22Rv1 (cell line): ENCODE results near the gene TULP1.

ENCODE experiments used
- ZFX ChIP-seq: fragments of 450-650 bp; IDR thresholded peaks from 2 replicates; pipeline ENCODE4 v1.6.1; 2017; ENCODE audit warnings: antibody characterized with exemption, borderline replicate concordance
- TF ChIP-seq, protein P1 (sequence below): fragments of 450-650 bp; IDR thresholded peaks from 2 replicates; pipeline ENCODE4 v1.5.1; 2017; ENCODE audit warnings: mild to moderate bottlenecking

DNA sequence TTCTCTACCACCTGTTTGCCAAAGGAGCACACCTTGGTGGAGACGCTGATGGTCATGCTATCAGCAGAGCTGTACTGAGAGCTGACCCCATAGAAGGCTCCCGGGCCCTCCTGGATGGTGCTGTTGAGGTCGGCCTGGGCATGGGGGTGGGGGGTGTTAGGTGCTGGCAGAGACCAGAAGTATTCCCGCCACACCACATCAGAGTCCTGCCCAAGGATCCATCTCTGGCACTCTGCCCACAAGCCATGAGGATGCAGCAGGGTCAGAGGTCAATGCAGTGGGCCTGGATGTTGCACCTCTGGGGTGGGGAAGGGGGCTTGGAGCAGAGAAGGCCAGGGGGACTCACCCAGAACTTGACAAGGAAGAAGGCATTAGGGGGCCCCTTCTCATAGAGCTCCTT lies 37.1 kb downstream of the TULP1 start:
- TF ChIP-seq, protein P1, sequence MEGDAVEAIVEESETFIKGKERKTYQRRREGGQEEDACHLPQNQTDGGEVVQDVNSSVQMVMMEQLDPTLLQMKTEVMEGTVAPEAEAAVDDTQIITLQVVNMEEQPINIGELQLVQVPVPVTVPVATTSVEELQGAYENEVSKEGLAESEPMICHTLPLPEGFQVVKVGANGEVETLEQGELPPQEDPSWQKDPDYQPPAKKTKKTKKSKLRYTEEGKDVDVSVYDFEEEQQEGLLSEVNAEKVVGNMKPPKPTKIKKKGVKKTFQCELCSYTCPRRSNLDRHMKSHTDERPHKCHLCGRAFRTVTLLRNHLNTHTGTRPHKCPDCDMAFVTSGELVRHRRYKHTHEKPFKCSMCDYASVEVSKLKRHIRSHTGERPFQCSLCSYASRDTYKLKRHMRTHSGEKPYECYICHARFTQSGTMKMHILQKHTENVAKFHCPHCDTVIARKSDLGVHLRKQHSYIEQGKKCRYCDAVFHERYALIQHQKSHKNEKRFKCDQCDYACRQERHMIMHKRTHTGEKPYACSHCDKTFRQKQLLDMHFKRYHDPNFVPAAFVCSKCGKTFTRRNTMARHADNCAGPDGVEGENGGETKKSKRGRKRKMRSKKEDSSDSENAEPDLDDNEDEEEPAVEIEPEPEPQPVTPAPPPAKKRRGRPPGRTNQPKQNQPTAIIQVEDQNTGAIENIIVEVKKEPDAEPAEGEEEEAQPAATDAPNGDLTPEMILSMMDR = no peak
- no peak for TF ChIP-seq ZFX
